OCI-LY7 (cell line): ENCODE data around the gene NDUFA13. TPM values are rescaled to one million over a fixed set of nuclear protein-coding genes. Genes with fewer than 3 reads are reported as not detected.

ENCODE experiments used
- BruUV-seq: library from RNA; stranded (reverse); fragments of 400-500 nt; replicated peaks from 2 replicates; lab custom pipeline; 2021; lab: Mats Ljungman, UMichigan
- CTCF ChIA-PET: fragments of 300-600 bp; sonication (Branson Sonifier 250); formaldehyde crosslinking; loops from one replicate; lab custom pipeline; 2022; ENCODE audit warnings: antibody characterized with exemption; ENCODE audit not compliant: unreplicated experiment; lab: Charles Lee
- POLR2A ChIA-PET: fragments of 300-600 bp; sonication (Branson Sonifier 250); formaldehyde crosslinking; loops from one replicate; lab custom pipeline; 2022; ENCODE audit warnings: antibody characterized with exemption; lab: Charles Lee
- DNase-seq: peaks from one replicate; pipeline ENCODE4 v3.0.0-alpha.2; 2015; ENCODE audit warnings: low spot score
- H2AFZ ChIP-seq: fragments of 200-600 bp; sonication (generic), shearing (Covaris generic); 2 replicates; pipeline ENCODE4 v1.6.1; 2014; ENCODE audit warnings: mild to moderate bottlenecking, antibody characterized with exemption, low read length, moderate library complexity
- H3K27ac ChIP-seq: fragments of 200-600 bp; sonication (generic); 2 replicates; pipeline ENCODE4 v1.5.1; 2014; ENCODE audit warnings: mixed run types, low read depth, mild to moderate bottlenecking, moderate library complexity, low read length, inconsistent platforms; ENCODE audit not compliant: poor library complexity, severe bottlenecking
- H3K36me3 ChIP-seq: fragments of 200-600 bp; sonication (generic); 2 replicates; pipeline ENCODE4 v1.6.1; 2014; ENCODE audit warnings: mild to moderate bottlenecking, antibody characterized with exemption, low read length, moderate library complexity, mixed read lengths; ENCODE audit not compliant: insufficient read depth
- H3K4me1 ChIP-seq: fragments of 200-600 bp; sonication (generic); 2 replicates; pipeline ENCODE4 v1.5.1; 2014; ENCODE audit warnings: mild to moderate bottlenecking, low read length; ENCODE audit not compliant: insufficient read depth, poor library complexity, severe bottlenecking
- H3K4me2 ChIP-seq: fragments of 200-600 bp; sonication (generic); 2 replicates; pipeline ENCODE4 v1.6.1; 2014; ENCODE audit warnings: mild to moderate bottlenecking, low read length
- H3K4me3 ChIP-seq: fragments of 200-600 bp; sonication (generic); 2 replicates; pipeline ENCODE4 v1.5.1; 2014; ENCODE audit warnings: mild to moderate bottlenecking, low read depth, low read length; ENCODE audit not compliant: poor library complexity, severe bottlenecking
- H3K79me2 ChIP-seq: fragments of 200-600 bp; sonication (generic); 2 replicates; pipeline ENCODE4 v1.6.1; 2016; ENCODE audit warnings: low read depth, mild to moderate bottlenecking, low read length, moderate library complexity, mixed read lengths; ENCODE audit not compliant: insufficient read depth
- H3K9me2 ChIP-seq: fragments of 200-600 bp; sonication (generic); 2 replicates; pipeline ENCODE4 v1.6.1; 2016; ENCODE audit warnings: mild to moderate bottlenecking, low read length, mixed read lengths; ENCODE audit not compliant: insufficient read depth
- H3K9me3 ChIP-seq: fragments of 200-600 bp; sonication (generic); 2 replicates; pipeline ENCODE4 v1.6.1; 2014; ENCODE audit warnings: mild to moderate bottlenecking, mixed run types, low read length, mixed read lengths
- H4K20me1 ChIP-seq: fragments of 200-600 bp; sonication (generic); 2 replicates; pipeline ENCODE4 v1.6.1; 2014; ENCODE audit warnings: mild to moderate bottlenecking, antibody characterized with exemption, low read length, moderate library complexity, mixed read lengths; ENCODE audit not compliant: insufficient read depth
- EZH2phosphoT487 ChIP-seq: fragments of 200-600 bp; sonication (generic); IDR thresholded peaks from 2 replicates; pipeline ENCODE4 v1.6.1; 2018; ENCODE audit warnings: low read depth, borderline replicate concordance, mild to moderate bottlenecking, mixed run types, antibody characterized with exemption, low read length, moderate library complexity, mixed read lengths
- intact Hi-C: fragments of 100-400 bp; cut with micrococcal nuclease; formaldehyde crosslinking; loops from one replicate; pipeline ENCODE4 v1.10.0; 2022; ENCODE audit not compliant: unreplicated experiment
- total RNA-seq, 2 experiments: library from RNA; depleted of rRNA in 1 of 2; stranded (reverse); fragments of >200 nt in 1 of 2; shearing (Covaris generic) in 1 of 2; gene quantifications; 2 replicates each; pipeline ENCODE4 v1.2.3, GENCODE V29; 2014 to 2022
- TF ChIP-seq, protein P1 (sequence below): fragments of 200-600 bp; sonication (generic); conservative IDR thresholded peaks from 2 replicates; pipeline ENCODE4 v1.5.1; 2014; ENCODE audit warnings: mild to moderate bottlenecking, antibody characterized with exemption, low read length, moderate library complexity, mixed read lengths

The NDUFA13 gene
- total RNA-seq, 2 experiments from 2014 or later = 275 to 429 TPM

DNA sequence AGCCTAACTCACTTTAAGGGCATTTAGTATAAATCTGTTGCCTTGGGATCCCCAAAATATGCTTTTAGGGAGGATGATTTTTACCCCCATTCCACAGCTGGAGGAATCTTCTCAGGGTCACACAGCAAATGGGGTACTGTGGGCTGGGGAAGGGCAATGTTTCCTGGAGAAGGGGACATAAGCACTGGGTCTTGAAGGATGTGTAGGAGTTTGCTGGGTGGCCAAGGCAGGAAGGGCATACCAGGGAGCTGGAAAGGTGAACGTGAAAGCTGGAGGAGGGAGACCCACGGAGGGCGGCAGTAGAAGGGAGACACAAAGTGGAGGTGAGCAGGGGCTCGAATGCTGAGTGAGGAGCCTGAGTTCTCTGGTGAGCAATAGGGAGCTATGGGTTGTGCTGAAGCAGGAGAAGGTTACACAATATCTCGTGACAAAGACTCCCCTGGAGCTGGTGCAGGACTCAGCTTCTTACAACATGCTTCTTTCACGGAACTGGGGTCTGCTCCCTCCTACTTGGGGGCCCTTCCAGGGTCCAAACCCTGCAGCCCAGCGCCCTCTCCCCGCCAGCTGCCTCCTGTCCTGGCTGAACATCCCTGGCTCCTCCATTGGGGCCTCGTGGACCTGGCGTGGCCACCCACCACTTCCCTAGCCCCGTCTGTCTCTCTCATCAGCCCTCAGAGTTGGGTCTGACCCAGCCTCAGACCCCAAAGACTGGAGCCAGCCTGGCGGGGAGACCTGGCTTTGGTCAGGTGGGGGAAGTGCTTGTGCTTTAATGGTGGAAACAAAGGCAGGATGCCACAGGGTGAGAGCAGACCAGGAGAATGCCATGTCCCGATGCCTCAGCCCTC, 33.1 kb downstream of the NDUFA13 start:
- no peaks in the 10 kb centered on the region for H3K79me2 ChIP-seq
- TF ChIP-seq, protein P1, sequence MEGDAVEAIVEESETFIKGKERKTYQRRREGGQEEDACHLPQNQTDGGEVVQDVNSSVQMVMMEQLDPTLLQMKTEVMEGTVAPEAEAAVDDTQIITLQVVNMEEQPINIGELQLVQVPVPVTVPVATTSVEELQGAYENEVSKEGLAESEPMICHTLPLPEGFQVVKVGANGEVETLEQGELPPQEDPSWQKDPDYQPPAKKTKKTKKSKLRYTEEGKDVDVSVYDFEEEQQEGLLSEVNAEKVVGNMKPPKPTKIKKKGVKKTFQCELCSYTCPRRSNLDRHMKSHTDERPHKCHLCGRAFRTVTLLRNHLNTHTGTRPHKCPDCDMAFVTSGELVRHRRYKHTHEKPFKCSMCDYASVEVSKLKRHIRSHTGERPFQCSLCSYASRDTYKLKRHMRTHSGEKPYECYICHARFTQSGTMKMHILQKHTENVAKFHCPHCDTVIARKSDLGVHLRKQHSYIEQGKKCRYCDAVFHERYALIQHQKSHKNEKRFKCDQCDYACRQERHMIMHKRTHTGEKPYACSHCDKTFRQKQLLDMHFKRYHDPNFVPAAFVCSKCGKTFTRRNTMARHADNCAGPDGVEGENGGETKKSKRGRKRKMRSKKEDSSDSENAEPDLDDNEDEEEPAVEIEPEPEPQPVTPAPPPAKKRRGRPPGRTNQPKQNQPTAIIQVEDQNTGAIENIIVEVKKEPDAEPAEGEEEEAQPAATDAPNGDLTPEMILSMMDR = no peak
- TF ChIP-seq EZH2phosphoT487 = no peak
- intact Hi-C loops = no loop called here
- H3K4me3 ChIP-seq = no peak overlapping the region
- DNase-seq = no peak
- no TSS peak for BruUV-seq
- no peak overlapping the region for H3K27ac ChIP-seq
- no peaks in the 10 kb centered on the region for H4K20me1 ChIP-seq
- H3K9me2 ChIP-seq = no peaks in the 10 kb centered on the region
- no peaks in the 10 kb centered on the region for H3K4me1 ChIP-seq
- H3K4me2 ChIP-seq = no peak overlapping the region
- ChIA-PET CTCF (no interaction called here), POLR2A (interaction anchor here (0.6 kb wide), 1 partner anchor 623 kb away, joined by 6 read pairs; no protein-coding TSS in a partner anchor)
- H2AFZ ChIP-seq = no peak overlapping the region
- H3K36me3 ChIP-seq = no peaks in the 10 kb centered on the region
- H3K9me3 ChIP-seq = no peaks in the 10 kb centered on the region

DNA sequence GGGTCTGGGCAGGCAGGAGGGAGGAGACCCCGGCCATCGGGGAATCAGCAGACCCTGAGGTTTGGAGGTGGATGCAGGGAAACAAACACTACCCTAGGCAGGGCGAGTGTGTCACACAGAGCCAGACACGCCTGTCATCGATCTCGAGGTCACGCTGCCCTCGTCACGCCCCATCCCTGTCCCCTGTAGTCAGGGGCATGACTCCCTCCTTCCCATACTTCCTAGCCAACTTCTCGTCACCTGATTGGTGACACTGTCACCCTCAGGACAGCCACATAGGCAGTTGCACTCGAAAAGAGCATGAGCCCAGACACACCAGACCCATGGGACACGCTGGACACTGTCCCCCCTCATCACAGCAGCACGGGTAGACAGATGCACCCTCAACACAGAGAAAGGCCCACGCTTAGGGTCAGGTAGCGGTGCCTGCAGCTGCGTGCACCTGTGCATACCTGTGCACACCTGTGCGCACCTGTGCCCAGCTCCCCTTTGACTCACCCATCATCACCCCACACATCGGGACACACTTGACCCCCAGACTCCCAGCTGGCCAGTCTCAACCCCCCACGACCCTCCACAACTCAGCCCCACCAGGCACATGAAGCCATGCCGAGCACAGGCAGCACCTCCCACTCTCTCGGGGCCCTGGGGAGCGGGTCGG, 33.9 kb downstream of the NDUFA13 start:
- ChIA-PET POLR2A (no interaction called here), CTCF (no interaction called here)
- Histone ChIP-seq H2AFZ (no peak overlapping the region), H3K36me3 (no peaks in the 10 kb centered on the region), H4K20me1 (no peaks in the 10 kb centered on the region), H3K4me2 (no peak overlapping the region), H3K9me3 (no peaks in the 10 kb centered on the region), H3K4me1 (no peaks in the 10 kb centered on the region), H3K4me3 (no peak overlapping the region), H3K27ac (no peak overlapping the region), H3K79me2 (no peaks in the 10 kb centered on the region), H3K9me2 (no peaks in the 10 kb centered on the region)
- intact Hi-C loops = no loop called here
- TF ChIP-seq, protein P1 = no peak
- no peak for TF ChIP-seq EZH2phosphoT487
- BruUV-seq = no TSS peak
- DNase-seq = no peak
